ENCODE data around the gene CRYGC. TPM values are rescaled to one million over a fixed set of nuclear protein-coding genes. Genes with fewer than 3 reads are reported as not detected.

Gene CRYGC
- total and polyA plus RNA-seq, 2 of the 13 experiments (the other 11 are each of a cell fraction or from before 2014, with no cell fraction given): 0.20 to 0.27 TPM

- TF ChIP-seq NFAT5 (CRISPR knock-in tag; IDR thresholded peaks at IDR 0.05): no peak
- no peak for TF ChIP-seq TBX3 (IDR thresholded peaks at IDR 0.05; ENCODE audit: borderline replicate concordance)
- TF ChIP-seq ZIK1 (CRISPR knock-in tag; IDR thresholded peaks at IDR 0.05; ENCODE audit: borderline replicate concordance, low read depth): no peak; the same call in 1 of the 2 replicates
- peak; percentile 39; the same call in 1 of the 2 replicates for TF ChIP-seq FOXA3 (CRISPR knock-in tag; IDR thresholded peaks at IDR 0.05)
- no peak; the same call in none of the 2 replicates for TF ChIP-seq EHMT2 (IDR thresholded peaks at IDR 0.05; ENCODE audit: borderline replicate concordance, low read depth, low read length)
- TF ChIP-seq TSC22D2 (CRISPR knock-in tag; IDR thresholded peaks at IDR 0.05; ENCODE audit: borderline replicate concordance): no peak
- TF ChIP-seq MIER2 (CRISPR knock-in tag; IDR thresholded peaks at IDR 0.05): no peak
- 0 out of 2 replicates have a peak, but pooled peaks have one; percentile 23 for TF ChIP-seq GFI1 (CRISPR knock-in tag; IDR thresholded peaks at IDR 0.05; ENCODE audit: borderline replicate concordance)
- no peak for TF ChIP-seq SKIL (CRISPR knock-in tag; IDR thresholded peaks at IDR 0.05; ENCODE audit: borderline replicate concordance)
- no peak for TF ChIP-seq SIN3A (IDR thresholded peaks at IDR 0.05; ENCODE audit: borderline replicate concordance, low read depth, low read length)
- 0 out of 2 replicates have a peak, but pooled peaks have one; percentile 23 for TF ChIP-seq IKZF5 (CRISPR knock-in tag; IDR thresholded peaks at IDR 0.05)
- TF ChIP-seq FOXC1 (CRISPR knock-in tag; IDR thresholded peaks at IDR 0.05; ENCODE audit: borderline replicate concordance): 0 out of 2 replicates have a peak, but pooled peaks have one; percentile 32
- TF ChIP-seq HDAC2 (CRISPR knock-in tag; IDR thresholded peaks at IDR 0.05): peak; percentile 50; the same call in 1 of the 2 replicates
- peak; percentile 51; the same call in 1 of the 2 replicates for TF ChIP-seq ZNF121 (CRISPR knock-in tag; IDR thresholded peaks at IDR 0.05)
- no peak for TF ChIP-seq HES4 (CRISPR knock-in tag; IDR thresholded peaks at IDR 0.05; ENCODE audit: borderline replicate concordance)
- peak; percentile 24; the same call in 1 of the 2 replicates for TF ChIP-seq MED1 (CRISPR knock-in tag; IDR thresholded peaks at IDR 0.05)
- 0 out of 2 replicates have a peak, but pooled peaks have one; percentile 21 for TF ChIP-seq RARA (CRISPR knock-in tag; IDR thresholded peaks at IDR 0.05)
- no peak for TF ChIP-seq BRD4 (CRISPR knock-in tag; IDR thresholded peaks at IDR 0.05)
- TF ChIP-seq ZNF382 (CRISPR knock-in tag; IDR thresholded peaks at IDR 0.05; ENCODE audit: borderline replicate concordance): no peak
- no peak for TF ChIP-seq ZSCAN21 (CRISPR knock-in tag; IDR thresholded peaks at IDR 0.05; ENCODE audit: borderline replicate concordance)
- no peak; the same call in 1 of the 2 replicates for TF ChIP-seq SETDB1 (CRISPR knock-in tag; IDR thresholded peaks at IDR 0.05; ENCODE audit: borderline replicate concordance)
- TF ChIP-seq SOX5 (CRISPR knock-in tag; IDR thresholded peaks at IDR 0.05; ENCODE audit: borderline replicate concordance): peak; percentile 37; the same call in 1 of the 2 replicates
Observed at GRCh38 chr2:208134928-208135586, 5.4 kb upstream of the CRYGC start (continued).

Data from HepG2 (cell line).